Measurements from ENCODE around the gene BPIFA1. TPM values are rescaled to one million over a fixed set of nuclear protein-coding genes. Genes with fewer than 3 reads are reported as not detected.

BPIFA1 gene
- total RNA-seq, 4 donors from 2014 or later: not detected

DNA sequence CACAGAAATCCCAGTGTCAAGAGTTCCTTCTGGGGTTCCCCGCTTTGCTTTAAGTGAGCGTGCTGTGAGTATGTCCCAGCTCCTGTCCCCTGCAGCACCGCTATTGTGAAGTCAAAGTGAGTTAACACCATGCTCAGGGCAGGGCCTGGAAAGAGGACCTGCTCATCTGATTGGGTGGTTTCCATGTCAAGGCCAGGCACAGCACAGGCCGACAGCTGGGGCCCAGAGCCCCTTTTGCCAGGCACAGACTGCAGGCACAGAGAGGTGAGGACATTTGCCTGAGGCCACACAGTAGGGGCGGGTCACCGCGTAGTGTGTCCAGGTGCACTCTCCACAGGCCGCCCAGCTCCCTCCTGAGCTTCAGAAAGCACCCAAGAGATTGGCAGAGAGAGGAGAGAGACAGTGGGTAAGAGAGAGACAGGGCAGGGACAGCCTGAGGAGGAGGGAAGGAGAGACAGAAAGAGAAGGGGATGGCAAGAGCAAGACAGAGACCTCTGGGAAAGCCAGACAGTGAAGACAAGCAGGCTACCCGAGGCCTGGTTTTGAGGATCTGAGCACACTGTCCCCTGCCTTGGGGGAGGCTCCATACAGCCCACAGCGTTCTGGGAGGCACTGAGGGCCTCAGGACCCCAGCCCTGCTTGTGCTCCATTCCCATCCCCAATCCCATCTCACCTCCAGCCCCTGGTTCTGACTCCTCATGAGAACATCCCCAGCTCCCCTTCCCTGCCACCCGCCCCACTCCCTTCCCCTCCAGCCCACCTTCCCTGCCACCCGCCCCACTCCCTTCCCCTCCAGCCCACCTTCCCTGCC is 40.7 kb downstream of the BPIFA1 start:
- WGBS: 71% methylated on average over 12 of the region's 12 CpGs
- Histone ChIP-seq H3K36me3 (no peaks in the 10 kb centered on the region), H3K27ac (no peak overlapping the region), H3K4me3 (no peak overlapping the region), H3K27me3 (peaks cover 30% of the 10 kb centered on the region), H3K9me3 (no peaks in the 10 kb centered on the region), H3K4me1 (no peaks in the 10 kb centered on the region)
- TF ChIP-seq, protein P1, sequence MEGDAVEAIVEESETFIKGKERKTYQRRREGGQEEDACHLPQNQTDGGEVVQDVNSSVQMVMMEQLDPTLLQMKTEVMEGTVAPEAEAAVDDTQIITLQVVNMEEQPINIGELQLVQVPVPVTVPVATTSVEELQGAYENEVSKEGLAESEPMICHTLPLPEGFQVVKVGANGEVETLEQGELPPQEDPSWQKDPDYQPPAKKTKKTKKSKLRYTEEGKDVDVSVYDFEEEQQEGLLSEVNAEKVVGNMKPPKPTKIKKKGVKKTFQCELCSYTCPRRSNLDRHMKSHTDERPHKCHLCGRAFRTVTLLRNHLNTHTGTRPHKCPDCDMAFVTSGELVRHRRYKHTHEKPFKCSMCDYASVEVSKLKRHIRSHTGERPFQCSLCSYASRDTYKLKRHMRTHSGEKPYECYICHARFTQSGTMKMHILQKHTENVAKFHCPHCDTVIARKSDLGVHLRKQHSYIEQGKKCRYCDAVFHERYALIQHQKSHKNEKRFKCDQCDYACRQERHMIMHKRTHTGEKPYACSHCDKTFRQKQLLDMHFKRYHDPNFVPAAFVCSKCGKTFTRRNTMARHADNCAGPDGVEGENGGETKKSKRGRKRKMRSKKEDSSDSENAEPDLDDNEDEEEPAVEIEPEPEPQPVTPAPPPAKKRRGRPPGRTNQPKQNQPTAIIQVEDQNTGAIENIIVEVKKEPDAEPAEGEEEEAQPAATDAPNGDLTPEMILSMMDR (IDR thresholded peaks at IDR 0.05): no peak
- TF ChIP-seq POLR2A (IDR thresholded peaks at IDR 0.05) (no peak), EP300 (IDR thresholded peaks at IDR 0.05) (no peak), POLR2AphosphoS5 (IDR thresholded peaks at IDR 0.05) (no peak)
- peak in 1 of 2 donors; percentile 69 for DNase-seq (ENCODE audit: low spot score in 2 of 2)

DNA sequence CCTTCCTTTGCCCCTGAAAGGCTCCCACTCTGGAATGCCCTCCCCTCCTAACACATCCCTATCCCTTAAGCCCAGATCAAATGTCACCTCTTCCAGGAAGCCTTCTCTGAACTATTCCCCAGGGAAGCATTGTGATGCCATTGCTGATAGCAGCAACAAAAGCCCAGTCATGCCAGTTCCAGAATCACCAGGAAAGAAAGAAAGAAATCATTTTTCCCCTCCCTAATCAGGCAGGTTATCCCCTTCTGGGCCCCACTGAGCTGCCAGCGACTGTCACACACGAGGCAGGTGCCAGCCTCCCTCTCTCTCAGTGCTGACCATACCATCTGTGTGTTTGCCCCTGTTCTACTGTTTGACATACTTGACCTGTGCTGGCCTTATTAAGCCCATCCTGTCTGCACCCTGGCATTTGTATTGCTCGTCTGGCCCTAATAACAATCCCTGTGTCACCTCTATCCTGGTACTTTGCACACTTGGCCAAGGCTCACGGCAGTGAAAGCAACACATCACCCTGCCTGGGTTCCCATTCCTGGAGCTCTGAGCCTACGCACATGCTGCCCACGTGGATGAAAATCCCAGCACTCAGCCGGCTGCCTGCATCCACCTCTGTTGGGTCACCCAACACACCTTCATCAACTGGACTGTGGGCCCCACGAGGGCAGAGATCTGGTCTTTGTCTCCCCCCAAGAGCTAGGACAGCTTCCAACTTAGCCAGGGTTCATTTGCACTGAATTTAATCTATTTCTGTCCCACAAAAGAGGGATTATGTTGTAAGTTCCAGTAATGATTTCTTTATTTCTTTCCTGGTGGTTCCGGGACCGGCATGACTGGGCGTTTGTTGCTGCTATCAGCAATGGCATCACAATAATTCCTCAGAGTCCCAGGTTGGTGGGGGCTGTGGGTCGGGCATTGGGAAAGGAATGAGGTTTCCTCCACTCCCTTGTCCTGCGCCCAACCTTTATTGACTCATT is 42.0 kb downstream of the BPIFA1 start:
- peak in 1 of 2 donors; percentile 40 for DNase-seq (ENCODE audit: low spot score in 2 of 2)
- H3K27ac ChIP-seq: no peak overlapping the region
- TF ChIP-seq POLR2A (IDR thresholded peaks at IDR 0.05): no peak
- TF ChIP-seq POLR2AphosphoS5 (IDR thresholded peaks at IDR 0.05): no peak
- TF ChIP-seq EP300 (IDR thresholded peaks at IDR 0.05): no peak
- TF ChIP-seq, protein P1 (IDR thresholded peaks at IDR 0.05): no peak

DNA sequence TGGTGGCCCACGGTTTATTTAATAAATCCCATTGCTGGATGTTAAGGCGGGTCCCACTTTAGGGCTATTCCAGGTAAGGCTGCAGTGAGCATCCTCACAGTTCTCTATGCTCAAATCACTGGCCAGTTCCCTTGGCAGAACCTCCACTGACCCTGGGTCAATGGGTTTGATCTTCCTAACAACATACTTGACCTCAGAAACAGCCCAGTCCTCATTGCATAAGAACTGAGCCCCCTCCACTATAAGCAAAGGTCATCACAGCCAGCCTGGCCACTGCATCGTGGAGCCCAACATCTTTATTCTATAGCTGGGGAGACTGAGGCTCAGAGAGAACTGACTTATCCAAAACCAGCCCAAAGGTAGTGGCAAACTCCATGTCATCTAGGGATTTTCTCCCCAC is 42.9 kb downstream of the BPIFA1 start:
- TF ChIP-seq EP300 (IDR thresholded peaks at IDR 0.05) (no peak), POLR2A (IDR thresholded peaks at IDR 0.05) (no peak)
- TF ChIP-seq, protein P1 (IDR thresholded peaks at IDR 0.05): no peak
- no peaks in the 10 kb centered on the region for H3K36me3 ChIP-seq
- H3K4me3 ChIP-seq: no peak overlapping the region
- no peak overlapping the region for H3K27ac ChIP-seq
- H3K27me3 ChIP-seq: peaks cover 42% of the 10 kb centered on the region
- DNase-seq (ENCODE audit: low spot score in 2 of 2): no peak
- no peaks in the 10 kb centered on the region for H3K4me1 ChIP-seq
- 85% methylated on average over 3 of the region's 3 CpGs for WGBS
- no peaks in the 10 kb centered on the region for H3K9me3 ChIP-seq

More for the DNA sequence above, 42.0 kb downstream of the BPIFA1 start:
- no peaks in the 10 kb centered on the region for H3K9me3 ChIP-seq
- H3K36me3 ChIP-seq: no peaks in the 10 kb centered on the region
- H3K27me3 ChIP-seq: peaks cover 39% of the 10 kb centered on the region
- no peaks in the 10 kb centered on the region for H3K4me1 ChIP-seq
- H3K4me3 ChIP-seq: no peak overlapping the region
- 61% methylated on average over 13 of the region's 13 CpGs for WGBS

DNA sequence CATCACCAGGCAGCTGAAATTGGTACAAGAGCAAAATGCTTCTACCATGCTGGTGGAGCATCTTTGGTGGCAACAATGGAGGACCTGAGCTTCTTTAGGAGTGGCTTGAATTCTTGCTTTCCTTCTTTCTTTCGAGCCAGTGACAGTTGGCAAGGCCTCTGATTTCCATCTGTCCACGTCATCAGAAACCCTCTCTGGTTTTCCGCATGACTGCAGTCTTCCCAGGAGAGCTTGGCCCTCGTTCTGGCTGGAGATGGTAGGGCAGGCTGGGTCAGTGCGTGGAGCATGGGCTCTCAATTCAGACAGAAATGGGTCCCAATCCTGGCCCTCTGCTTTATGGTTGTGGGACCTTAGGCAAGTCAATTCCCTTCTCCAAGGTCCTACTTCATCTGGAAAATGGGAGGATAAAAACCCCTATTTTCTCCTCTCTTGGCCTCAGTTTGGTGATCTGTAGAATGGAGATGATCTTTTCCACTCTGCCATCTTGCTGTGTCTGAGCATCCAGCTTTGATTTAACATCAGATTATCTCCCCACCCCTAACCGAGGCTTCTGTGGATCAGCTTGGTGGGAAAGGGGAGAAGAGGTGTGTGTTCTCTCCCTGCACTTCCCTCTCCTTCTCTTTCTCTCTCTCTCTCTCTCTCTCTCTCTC is 43.6 kb downstream of the BPIFA1 start:
- no peaks in the 10 kb centered on the region for H3K9me3 ChIP-seq
- H3K27ac ChIP-seq: no peak overlapping the region
- TF ChIP-seq POLR2AphosphoS5 (IDR thresholded peaks at IDR 0.05) (no peak), POLR2A (IDR thresholded peaks at IDR 0.05) (no peak), EP300 (IDR thresholded peaks at IDR 0.05) (no peak)
- TF ChIP-seq, protein P1 (IDR thresholded peaks at IDR 0.05): no peak
- 78% methylated on average over 6 of the region's 6 CpGs for WGBS
- no peak for DNase-seq (ENCODE audit: low spot score in 2 of 2)
- peaks cover 46% of the 10 kb centered on the region for H3K27me3 ChIP-seq
- H3K4me3 ChIP-seq: no peak overlapping the region
- H3K36me3 ChIP-seq: no peaks in the 10 kb centered on the region
- H3K4me1 ChIP-seq: no peaks in the 10 kb centered on the region
